ENCODE data around the gene TMIGD2.
"Not testable (repeated sequence)": the region's sequence is repeated elsewhere in the genome, so short reads cannot be mapped to it uniquely, and the experiment has no call there.

Gene TMIGD2

DNA sequence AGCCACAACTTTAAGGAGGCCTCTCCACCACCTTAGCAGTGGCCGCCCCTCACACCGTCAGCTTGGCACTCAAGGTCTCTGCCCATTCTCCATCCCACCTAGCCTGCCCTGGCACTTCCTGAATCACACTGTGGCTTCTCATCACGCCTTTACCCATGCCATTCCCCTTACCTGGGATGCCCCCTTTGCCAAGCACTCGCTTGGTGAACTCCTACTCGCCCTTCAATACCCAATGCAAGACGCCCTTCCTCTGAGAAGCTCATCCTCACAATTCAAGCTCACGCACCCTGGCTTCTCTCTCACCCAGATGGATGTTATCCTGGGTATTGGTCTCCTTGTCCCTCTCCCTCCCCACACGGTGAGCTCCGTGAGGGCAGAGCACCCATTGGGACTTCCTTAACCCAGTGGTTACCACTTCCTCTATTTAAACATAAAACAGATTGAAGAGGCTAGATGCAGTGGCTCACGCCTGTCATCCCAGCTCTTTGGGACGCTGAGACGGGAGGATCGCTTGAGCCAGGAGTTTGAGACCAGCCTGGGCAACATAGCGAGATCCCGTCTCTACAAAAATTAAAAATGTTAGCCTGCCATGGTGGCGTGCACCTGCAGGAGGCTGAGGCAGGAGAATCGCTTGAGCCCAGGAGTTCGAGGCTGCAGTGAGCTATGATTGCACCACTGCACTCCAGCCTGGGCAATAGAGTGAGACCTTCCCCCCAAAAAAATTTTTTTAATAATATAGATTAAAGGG, 35.8 kb downstream of the TMIGD2 start:
- DNase-seq: no peak

DNA sequence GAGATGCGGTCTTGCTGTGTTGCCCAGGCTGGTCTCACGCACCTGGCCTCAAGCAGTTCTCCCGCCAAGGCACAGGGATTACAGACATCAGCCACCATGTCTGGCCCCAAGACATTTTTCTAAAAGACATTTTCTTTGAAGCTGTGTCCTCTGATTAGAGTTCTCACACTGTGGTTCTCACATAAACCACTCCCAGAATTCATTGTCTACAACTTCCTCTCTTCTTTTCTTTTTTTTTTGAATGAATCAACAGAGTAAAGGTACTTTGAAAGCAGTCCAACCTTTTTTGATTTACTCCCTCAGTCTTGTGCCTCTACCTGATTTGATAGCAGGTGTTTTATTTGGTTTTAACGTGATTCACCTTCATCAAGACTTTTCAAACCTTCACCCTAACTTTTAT, 37.4 kb downstream of the TMIGD2 start:
- DNase-seq: no peak

- no peak for DNase-seq
These were observed 41.5 kb downstream of the TMIGD2 start for GRCh38 chr19:4260613-4261191.

- no peak for DNase-seq
These were observed 44.0 kb downstream of the TMIGD2 start for GRCh38 chr19:4258181-4258580.

DNA sequence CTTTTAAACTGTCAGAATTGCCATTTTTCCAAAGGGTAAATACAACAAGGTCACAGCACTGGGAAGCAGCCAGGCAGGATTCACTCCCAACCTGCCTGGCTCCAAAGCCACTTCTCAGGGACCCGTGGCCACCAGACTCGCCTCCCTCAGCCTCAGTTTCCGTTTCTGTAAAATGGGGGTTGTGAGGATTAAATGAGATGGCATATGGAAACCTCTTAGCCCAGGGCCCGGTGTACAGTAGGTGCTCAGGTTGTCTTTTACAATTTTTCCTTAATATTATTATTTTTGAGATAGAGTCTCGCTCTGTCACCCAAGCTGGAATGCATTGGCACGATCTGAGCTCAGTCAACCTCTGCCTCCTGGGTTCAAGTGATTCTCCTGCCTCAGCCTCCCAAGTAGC, 45.2 kb downstream of the TMIGD2 start:
- DNase-seq: no peak

DNA sequence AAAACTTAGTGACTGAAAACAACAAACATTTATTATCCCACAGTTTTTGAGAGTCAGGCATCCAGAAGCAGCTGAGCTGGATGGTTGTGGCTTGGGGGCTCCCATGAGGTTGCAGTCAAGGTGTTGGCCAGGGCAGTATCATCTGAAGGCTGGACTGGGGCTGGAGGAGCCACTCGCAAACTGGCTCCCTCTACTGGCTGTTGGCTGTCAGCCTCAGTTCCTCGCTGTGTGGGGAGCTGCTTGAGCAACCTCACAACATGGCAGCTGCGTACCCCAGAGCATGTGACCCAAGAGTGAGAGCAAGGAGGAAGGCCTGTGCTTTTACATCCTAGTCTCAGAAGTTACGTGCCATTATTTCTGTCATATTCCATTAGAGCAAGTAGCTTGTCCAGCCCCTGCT, 45.6 kb downstream of the TMIGD2 start:
- no peak for DNase-seq

- peak; percentile 98 for DNase-seq
These were observed 55.2 kb downstream of the TMIGD2 start, which contains the start of gene YJU2 for GRCh38 chr19:4246767-4247593. Gene YJU2 (plus strand): TSS chr19:4247080. CDS start chr19:4247147, 67 bp downstream.

- DNase-seq: not testable (repeated sequence)
These were observed 56.3 kb downstream of the TMIGD2 start for GRCh38 chr19:4245938-4246337.
